ENCODE data around the gene TMEM69.

GRCh38 chr1:45686015-45686287, 2.0 kb upstream of the TMEM69 start:
- TF ChIP-seq POLR2A (IDR thresholded peaks at IDR 0.05; ENCODE audit: low read depth, low read length) (no peak), POLR2AphosphoS5 (IDR thresholded peaks at IDR 0.05; ENCODE audit: low read depth, low read length) (no peak)

Measured in GM12892 (cell line).